Fibroblast of lung (primary cell): ENCODE data around the gene GRHPR. TPM values are rescaled to one million over a fixed set of nuclear protein-coding genes. Genes with fewer than 3 reads are reported as not detected.

Source experiments
- DNase-seq, 2 donors: peaks; one replicate each; pipeline versions ENCODE4 v3.0.0 to v3.0.0-alpha.2; 2010; ENCODE audit warnings: low read depth in 2 of 2
- H2AFZ ChIP-seq: 2 replicates; pipeline ENCODE4 v1.5.1; 2012; ENCODE audit warnings: low read length, control low read depth, inconsistent platforms
- H3K27ac ChIP-seq: 2 replicates; pipeline ENCODE4 v1.5.1; 2011; ENCODE audit warnings: low read length, control low read depth; ENCODE audit not compliant: insufficient read depth
- H3K27me3 ChIP-seq: 2 replicates; pipeline ENCODE4 v1.5.1; 2011; ENCODE audit warnings: mild to moderate bottlenecking, low read length; ENCODE audit not compliant: control insufficient read depth, insufficient read depth
- H3K36me3 ChIP-seq: 2 replicates; pipeline ENCODE4 v1.5.1; 2011; ENCODE audit warnings: low read length; ENCODE audit not compliant: control insufficient read depth, insufficient read depth
- H3K4me1 ChIP-seq: 2 replicates; pipeline ENCODE4 v1.5.1; 2011; ENCODE audit warnings: low read length; ENCODE audit not compliant: control insufficient read depth, insufficient read depth; ENCODE audit errors: extremely low read depth
- H3K4me2 ChIP-seq: 2 replicates; pipeline ENCODE4 v1.5.1; 2011; ENCODE audit warnings: low read length, control low read depth; ENCODE audit not compliant: insufficient read depth; ENCODE audit errors: extremely low read depth
- H3K4me3 ChIP-seq, 4 experiments: fragments of 200-600 bp in 1 of 4; sonication (generic) in 1 of 4; replicated peaks in 1 of 4; 2 replicates each; pipeline ENCODE4 v1.5.1; 2011 to 2016; ENCODE audit warnings: low read length in 4 of 4, low read depth in 3 of 4, mild to moderate bottlenecking in 3 of 4, control low read depth in 2 of 4, inconsistent platforms in 1 of 4, mixed read lengths in 1 of 4; ENCODE audit not compliant: insufficient read depth in 1 of 4; ENCODE audit errors: control extremely low read depth in 1 of 4
- H3K79me2 ChIP-seq: 2 replicates; pipeline ENCODE4 v1.5.1; 2012; ENCODE audit warnings: mild to moderate bottlenecking, low read length, inconsistent platforms; ENCODE audit not compliant: control insufficient read depth, insufficient read depth
- H3K9ac ChIP-seq: 2 replicates; pipeline ENCODE4 v1.5.1; 2011; ENCODE audit warnings: mild to moderate bottlenecking, low read length, control low read depth; ENCODE audit not compliant: insufficient read depth
- H3K9me3 ChIP-seq: 2 replicates; pipeline ENCODE4 v1.5.1; 2012; ENCODE audit warnings: low read depth, low read length; ENCODE audit not compliant: control insufficient read depth, insufficient read depth
- H4K20me1 ChIP-seq: 2 replicates; pipeline ENCODE4 v1.5.1; 2011; ENCODE audit warnings: low read length; ENCODE audit not compliant: control insufficient read depth, insufficient read depth; ENCODE audit errors: extremely low read depth
- EZH2 ChIP-seq: IDR thresholded peaks from 2 replicates; pipeline ENCODE4 v1.5.1; 2012; ENCODE audit warnings: low read length, control low read depth, mild to moderate bottlenecking; ENCODE audit errors: missing control alignments
- polyA plus RNA-seq, 2 donors: library from polyadenylated mRNA; depleted of rRNA in 1 of 2; stranded (reverse) in 1 of 2; unstranded in 1 of 2; fragments of >200 nt; gene quantifications; 2 replicates each; pipeline ENCODE4 v1.2.1, GENCODE V29; 2011 to 2012; ENCODE audit warnings: missing spikeins in 1 of 2
- total RNA-seq: library from RNA; depleted of rRNA; stranded (reverse); fragments of >200 nt; gene quantifications from 2 replicates; pipeline ENCODE4 v1.2.1, GENCODE V29; 2014
- TF ChIP-seq, protein P1 (sequence below), 2 donors: IDR thresholded peaks in 1 of 2; conservative IDR thresholded peaks in 1 of 2; 1 replicate in 1 of 2; 2 replicates in 1 of 2; pipeline ENCODE4 v1.5.1; 2011 to 2012; ENCODE audit warnings: low read length in 2 of 2, control low read depth in 1 of 2, inconsistent platforms in 1 of 2, low read depth in 1 of 2, mild to moderate bottlenecking in 1 of 2

GRHPR gene
- total and polyA plus RNA-seq, 2 donors (not counting 1 experiment from before 2014, with no cell fraction given): 107 to 108 TPM

DNA sequence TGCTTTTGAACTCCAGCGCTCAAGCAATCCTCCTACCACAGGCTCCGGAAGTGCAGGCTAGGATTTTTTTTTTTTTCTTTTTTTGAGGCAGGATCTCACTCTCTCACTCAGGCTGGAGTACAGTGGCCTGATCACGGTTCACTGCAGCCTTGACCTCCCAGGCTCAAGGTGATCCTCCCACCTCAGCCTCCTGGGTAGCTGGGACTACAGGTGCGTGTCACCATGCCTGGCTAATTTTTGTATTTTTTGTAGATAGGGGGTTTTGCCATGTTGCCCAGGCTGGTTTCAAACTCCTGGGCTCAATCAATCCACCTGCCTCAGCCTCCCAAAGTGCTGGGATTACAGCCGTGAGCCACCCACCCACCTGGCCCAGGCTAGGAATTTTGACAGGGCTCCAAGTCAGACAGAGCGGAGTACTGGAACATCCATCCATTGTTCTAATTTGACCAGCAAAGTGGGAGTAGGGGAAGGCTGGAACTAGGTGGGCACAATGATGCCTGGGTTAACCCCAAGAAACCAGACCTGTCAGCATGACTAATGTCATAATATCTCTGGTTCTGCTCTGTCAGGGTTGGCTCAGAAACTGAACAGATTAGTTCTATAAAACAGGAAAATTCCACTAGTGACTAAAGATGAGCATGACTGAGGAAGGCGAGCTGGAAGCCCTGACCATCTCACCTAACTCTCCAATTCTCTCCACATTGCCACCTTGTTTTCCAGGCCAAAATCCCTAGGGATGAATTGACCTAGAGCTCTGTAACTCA lies 33.6 kb downstream of the GRHPR start:
- no peak overlapping the region for H3K4me2 ChIP-seq
- H3K9ac ChIP-seq: no peak overlapping the region
- H4K20me1 ChIP-seq: no peaks in the 10 kb centered on the region
- H3K4me1 ChIP-seq: peaks cover 5% of the 10 kb centered on the region
- no peak for TF ChIP-seq EZH2
- TF ChIP-seq, protein P1, sequence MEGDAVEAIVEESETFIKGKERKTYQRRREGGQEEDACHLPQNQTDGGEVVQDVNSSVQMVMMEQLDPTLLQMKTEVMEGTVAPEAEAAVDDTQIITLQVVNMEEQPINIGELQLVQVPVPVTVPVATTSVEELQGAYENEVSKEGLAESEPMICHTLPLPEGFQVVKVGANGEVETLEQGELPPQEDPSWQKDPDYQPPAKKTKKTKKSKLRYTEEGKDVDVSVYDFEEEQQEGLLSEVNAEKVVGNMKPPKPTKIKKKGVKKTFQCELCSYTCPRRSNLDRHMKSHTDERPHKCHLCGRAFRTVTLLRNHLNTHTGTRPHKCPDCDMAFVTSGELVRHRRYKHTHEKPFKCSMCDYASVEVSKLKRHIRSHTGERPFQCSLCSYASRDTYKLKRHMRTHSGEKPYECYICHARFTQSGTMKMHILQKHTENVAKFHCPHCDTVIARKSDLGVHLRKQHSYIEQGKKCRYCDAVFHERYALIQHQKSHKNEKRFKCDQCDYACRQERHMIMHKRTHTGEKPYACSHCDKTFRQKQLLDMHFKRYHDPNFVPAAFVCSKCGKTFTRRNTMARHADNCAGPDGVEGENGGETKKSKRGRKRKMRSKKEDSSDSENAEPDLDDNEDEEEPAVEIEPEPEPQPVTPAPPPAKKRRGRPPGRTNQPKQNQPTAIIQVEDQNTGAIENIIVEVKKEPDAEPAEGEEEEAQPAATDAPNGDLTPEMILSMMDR (conservative IDR thresholded peaks at IDR 0.05 in 1 of 2, IDR thresholded peaks at IDR 0.05 in 1 of 2; ENCODE audit: low read depth in 1 of 2, low read length in 2 of 2): no peak
- no peaks in the 10 kb centered on the region for H3K9me3 ChIP-seq
- H3K4me3 ChIP-seq: no peak overlapping the region
- DNase-seq: no peak
- H3K36me3 ChIP-seq: no peaks in the 10 kb centered on the region
- no peaks in the 10 kb centered on the region for H3K27me3 ChIP-seq
- no peak overlapping the region for H2AFZ ChIP-seq
- H3K79me2 ChIP-seq: peaks cover 42% of the 10 kb centered on the region
- H3K27ac ChIP-seq: no peak overlapping the region

DNA sequence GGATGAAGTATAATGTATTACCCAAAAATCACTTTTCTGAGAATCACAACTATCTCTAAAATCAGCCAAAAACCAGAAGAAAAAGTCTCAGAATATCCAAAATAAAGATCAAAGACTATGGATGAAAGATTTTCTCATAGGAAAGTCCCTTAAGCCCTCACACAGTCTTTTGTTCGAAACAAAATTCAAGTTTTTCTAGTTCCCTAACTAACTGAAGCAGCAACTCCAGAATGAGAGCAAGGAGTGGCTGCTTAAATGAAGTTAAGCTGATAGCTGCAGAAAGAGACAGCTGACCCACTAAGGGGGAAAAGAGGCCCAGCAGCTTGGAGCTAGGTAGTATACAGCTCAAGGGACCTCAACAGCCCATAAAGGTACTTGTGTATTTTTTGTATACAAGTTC lies 34.3 kb downstream of the GRHPR start:
- Histone ChIP-seq H4K20me1 (no peaks in the 10 kb centered on the region), H2AFZ (no peak overlapping the region), H3K9me3 (no peaks in the 10 kb centered on the region)

DNA sequence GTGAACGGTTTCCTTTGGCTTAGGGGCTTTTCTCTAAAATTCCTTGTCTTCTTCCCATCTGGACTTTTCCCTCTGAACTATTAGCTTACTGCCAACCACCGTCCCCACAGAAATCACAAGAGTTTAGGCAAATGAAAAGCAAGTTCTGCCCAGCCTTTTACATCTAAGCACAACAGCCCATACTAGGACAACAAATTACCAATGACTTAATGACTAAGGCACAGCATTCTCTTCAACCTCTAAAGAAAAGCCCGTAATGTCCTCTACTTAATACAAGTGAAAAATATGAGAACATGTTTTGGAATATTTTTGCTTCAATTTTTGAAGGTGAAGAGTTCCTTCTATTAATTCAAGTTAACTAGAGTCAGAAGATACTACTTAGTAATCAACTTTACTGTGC lies 41.5 kb downstream of the GRHPR start:
- no peaks in the 10 kb centered on the region for H4K20me1 ChIP-seq
- no peaks in the 10 kb centered on the region for H3K36me3 ChIP-seq
- H2AFZ ChIP-seq: no peak overlapping the region
- H3K4me2 ChIP-seq: peak overlapping the region; percentile 92
- peak overlapping the region; percentile 99 for H3K27ac ChIP-seq
- no peaks in the 10 kb centered on the region for H3K27me3 ChIP-seq
- peaks cover 40% of the 10 kb centered on the region for H3K79me2 ChIP-seq
- TF ChIP-seq, protein P1 (conservative IDR thresholded peaks at IDR 0.05 in 1 of 2, IDR thresholded peaks at IDR 0.05 in 1 of 2; ENCODE audit: low read depth in 1 of 2, low read length in 2 of 2): no peak
- no peak for TF ChIP-seq EZH2
- no peaks in the 10 kb centered on the region for H3K9me3 ChIP-seq
- peak overlapping the region; percentile 93 to 98 (median 96) for H3K4me3 ChIP-seq
- peak in 1 of 2 donors; percentile 17 for DNase-seq
- H3K4me1 ChIP-seq: peaks cover 8% of the 10 kb centered on the region
- H3K9ac ChIP-seq: peak overlapping the region; percentile 99

More for the DNA sequence above, 34.3 kb downstream of the GRHPR start:
- no peaks in the 10 kb centered on the region for H3K36me3 ChIP-seq
- no peak overlapping the region for H3K27ac ChIP-seq
- no peak for DNase-seq
- no peak overlapping the region for H3K4me3 ChIP-seq
- no peaks in the 10 kb centered on the region for H3K27me3 ChIP-seq
- H3K4me2 ChIP-seq: no peak overlapping the region
- H3K79me2 ChIP-seq: peaks cover 44% of the 10 kb centered on the region
- no peak for TF ChIP-seq EZH2
- TF ChIP-seq, protein P1 (conservative IDR thresholded peaks at IDR 0.05 in 1 of 2, IDR thresholded peaks at IDR 0.05 in 1 of 2; ENCODE audit: low read depth in 1 of 2, low read length in 2 of 2): no peak
- peaks cover 5% of the 10 kb centered on the region for H3K4me1 ChIP-seq
- H3K9ac ChIP-seq: no peak overlapping the region
